Head of caudate nucleus (tissue), 42 donors: Measurements from ENCODE around the gene ANKH.

Source experiments
- DNase-seq, 42 donors: peaks; one replicate each; pipeline versions ENCODE4 v3.0.0 to v3.0.0-alpha.2; 2020 to 2021; ENCODE audit warnings: mixed read lengths in 7 of 42
- intact Hi-C: fragments of 100-400 bp; cut with DNase I; formaldehyde crosslinking; loops from one replicate; pipeline ENCODE4 v1.15.0; 2022

ANKH gene

GRCh38 chr5:14733661-14734060 lies 137.9 kb downstream of the ANKH start:
- intact Hi-C loops: no loop called here
- no peak for DNase-seq

- DNase-seq: no peak
- intact Hi-C loops: no loop called here
Measured at GRCh38 chr5:14732991-14733390, 138.6 kb downstream of the ANKH start.

GRCh38 chr5:14730881-14731280 lies 140.7 kb downstream of the ANKH start:
- intact Hi-C loops: no loop called here
- DNase-seq: no peak

- DNase-seq: no peak
- intact Hi-C loops: no loop called here
Measured at GRCh38 chr5:14730466-14730865, 141.1 kb downstream of the ANKH start.

GRCh38 chr5:14729448-14730385 lies 141.9 kb downstream of the ANKH start:
- no peak for DNase-seq
- intact Hi-C loops: no loop called here

- peak; percentile 64 to 95 (median 87) for DNase-seq
- intact Hi-C loops: no loop called here
Measured at GRCh38 chr5:14728459-14728938, 143.1 kb downstream of the ANKH start.

GRCh38 chr5:14727928-14728458 lies 143.6 kb downstream of the ANKH start:
- no peak for DNase-seq
- intact Hi-C loops: loop anchor here (2.0 kb wide), 2 partner anchors 143 to 275 kb away; partner anchors contain the start of gene ANKH

GRCh38 chr5:14727428-14727865 lies 144.1 kb downstream of the ANKH start:
- intact Hi-C loops: loop anchor here (2.0 kb wide), 2 partner anchors 143 to 275 kb away; partner anchors contain the start of gene ANKH
- DNase-seq: peak; percentile 68 to 96 (median 91)

GRCh38 chr5:14726066-14726838 lies 145.3 kb downstream of the ANKH start:
- intact Hi-C loops: loop anchor here (2.0 kb wide), 2 partner anchors 145 to 277 kb away; partner anchors contain the start of gene ANKH
- DNase-seq: peak in 1 of 42 donors; percentile 30

GRCh38 chr5:14724633-14725032 lies 146.9 kb downstream of the ANKH start:
- intact Hi-C loops: no loop called here
- peak in 1 of 42 donors; percentile 32 for DNase-seq

GRCh38 chr5:14723701-14724132 lies 147.9 kb downstream of the ANKH start:
- DNase-seq: no peak
- intact Hi-C loops: no loop called here

GRCh38 chr5:14722923-14723322 lies 148.7 kb downstream of the ANKH start:
- intact Hi-C loops: no loop called here
- DNase-seq: no peak

- DNase-seq: no peak
- intact Hi-C loops: no loop called here
Measured at GRCh38 chr5:14721990-14722656, 149.5 kb downstream of the ANKH start.

GRCh38 chr5:14720236-14720923 lies 151.2 kb downstream of the ANKH start:
- intact Hi-C loops: no loop called here

GRCh38 chr5:14718778-14719177 lies 152.8 kb downstream of the ANKH start:
- DNase-seq: peak in 1 of 42 donors; percentile 29
- intact Hi-C loops: no loop called here

More at GRCh38 chr5:14720236-14720923, 151.2 kb downstream of the ANKH start:
- DNase-seq: no peak

GRCh38 chr5:14716755-14717752 lies 154.5 kb downstream of the ANKH start:
- peak in 1 of 42 donors; percentile 6 for DNase-seq
- intact Hi-C loops: no loop called here

- intact Hi-C loops: no loop called here
- DNase-seq: peak in 1 of 42 donors; percentile 5
Measured at GRCh38 chr5:14715481-14715880, 156.1 kb downstream of the ANKH start.
